Measurements from ENCODE around the gene SCFD1. TPM values are rescaled to one million over a fixed set of nuclear protein-coding genes. Genes with fewer than 3 reads are reported as not detected.

Gene SCFD1
- total and polyA plus RNA-seq, 4 donors, result 24.6 to 82.1 (median 52.6) TPM

GRCh38 chr14:30584058-30584630 lies 38.0 kb upstream of the SCFD1 start:
- Histone ChIP-seq H3K27ac (ENCODE audit: low read depth in 1 of 2, low read length in 2 of 2) (no peak overlapping the region), H3K9me3 (ENCODE audit: control insufficient read depth in 4 of 4, low read length in 3 of 4) (no peaks in the 10 kb centered on the region), H3K4me3 (ENCODE audit: low read depth in 1 of 3, low read length in 3 of 3) (no peak overlapping the region), H3K9ac (ENCODE audit: low read depth in 1 of 2, low read length in 2 of 2) (no peak overlapping the region), H3K36me3 (ENCODE audit: control insufficient read depth in 4 of 4, insufficient read depth in 3 of 4, low read depth in 1 of 4, low read length in 3 of 4) (no peaks in the 10 kb centered on the region), H3K4me1 (ENCODE audit: control insufficient read depth in 4 of 4, insufficient read depth in 4 of 4, low read length in 3 of 4) (no peaks in the 10 kb centered on the region), H3K27me3 (ENCODE audit: control insufficient read depth in 4 of 4, insufficient read depth in 4 of 4, low read length in 3 of 4) (no peaks in the 10 kb centered on the region)
- DNase-seq (ENCODE audit: low spot score), result no peak
- TF ChIP-seq HNF4A (conservative IDR thresholded peaks at IDR 0.05) (no peak), MAX (IDR thresholded peaks at IDR 0.05) (no peak), FOXA2 (IDR thresholded peaks at IDR 0.05) (no peak), ATF3 (IDR thresholded peaks at IDR 0.05) (no peak), JUND (IDR thresholded peaks at IDR 0.05) (no peak), YY1 (IDR thresholded peaks at IDR 0.05) (no peak), NR2F2 (IDR thresholded peaks at IDR 0.05) (no peak), REST (IDR thresholded peaks at IDR 0.05) (no peak)
- TF ChIP-seq, protein P1, sequence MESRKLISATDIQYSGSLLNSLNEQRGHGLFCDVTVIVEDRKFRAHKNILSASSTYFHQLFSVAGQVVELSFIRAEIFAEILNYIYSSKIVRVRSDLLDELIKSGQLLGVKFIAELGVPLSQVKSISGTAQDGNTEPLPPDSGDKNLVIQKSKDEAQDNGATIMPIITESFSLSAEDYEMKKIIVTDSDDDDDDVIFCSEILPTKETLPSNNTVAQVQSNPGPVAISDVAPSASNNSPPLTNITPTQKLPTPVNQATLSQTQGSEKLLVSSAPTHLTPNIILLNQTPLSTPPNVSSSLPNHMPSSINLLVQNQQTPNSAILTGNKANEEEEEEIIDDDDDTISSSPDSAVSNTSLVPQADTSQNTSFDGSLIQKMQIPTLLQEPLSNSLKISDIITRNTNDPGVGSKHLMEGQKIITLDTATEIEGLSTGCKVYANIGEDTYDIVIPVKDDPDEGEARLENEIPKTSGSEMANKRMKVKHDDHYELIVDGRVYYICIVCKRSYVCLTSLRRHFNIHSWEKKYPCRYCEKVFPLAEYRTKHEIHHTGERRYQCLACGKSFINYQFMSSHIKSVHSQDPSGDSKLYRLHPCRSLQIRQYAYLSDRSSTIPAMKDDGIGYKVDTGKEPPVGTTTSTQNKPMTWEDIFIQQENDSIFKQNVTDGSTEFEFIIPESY (IDR thresholded peaks at IDR 0.05), result no peak

GRCh38 chr14:30585204-30585603 lies 36.9 kb upstream of the SCFD1 start:
- Histone ChIP-seq H3K36me3 (ENCODE audit: control insufficient read depth in 4 of 4, insufficient read depth in 3 of 4, low read depth in 1 of 4, low read length in 3 of 4) (peaks cover 0 to 6% (median 0%) of the 10 kb centered on the region in 4 donors), H3K9ac (ENCODE audit: low read depth in 1 of 2, low read length in 2 of 2) (no peak overlapping the region)

More at GRCh38 chr14:30585204-30585603, 36.9 kb upstream of the SCFD1 start:
- Histone ChIP-seq H3K9me3 (ENCODE audit: control insufficient read depth in 4 of 4, low read length in 3 of 4) (no peaks in the 10 kb centered on the region), H3K4me3 (ENCODE audit: low read depth in 1 of 3, low read length in 3 of 3) (no peak overlapping the region), H3K27me3 (ENCODE audit: control insufficient read depth in 4 of 4, insufficient read depth in 4 of 4, low read length in 3 of 4) (no peaks in the 10 kb centered on the region), H3K27ac (ENCODE audit: low read depth in 1 of 2, low read length in 2 of 2) (no peak overlapping the region), H3K4me1 (ENCODE audit: control insufficient read depth in 4 of 4, insufficient read depth in 4 of 4, low read length in 3 of 4) (no peaks in the 10 kb centered on the region)
- no peak for DNase-seq (ENCODE audit: low spot score)
- TF ChIP-seq, protein P2, sequence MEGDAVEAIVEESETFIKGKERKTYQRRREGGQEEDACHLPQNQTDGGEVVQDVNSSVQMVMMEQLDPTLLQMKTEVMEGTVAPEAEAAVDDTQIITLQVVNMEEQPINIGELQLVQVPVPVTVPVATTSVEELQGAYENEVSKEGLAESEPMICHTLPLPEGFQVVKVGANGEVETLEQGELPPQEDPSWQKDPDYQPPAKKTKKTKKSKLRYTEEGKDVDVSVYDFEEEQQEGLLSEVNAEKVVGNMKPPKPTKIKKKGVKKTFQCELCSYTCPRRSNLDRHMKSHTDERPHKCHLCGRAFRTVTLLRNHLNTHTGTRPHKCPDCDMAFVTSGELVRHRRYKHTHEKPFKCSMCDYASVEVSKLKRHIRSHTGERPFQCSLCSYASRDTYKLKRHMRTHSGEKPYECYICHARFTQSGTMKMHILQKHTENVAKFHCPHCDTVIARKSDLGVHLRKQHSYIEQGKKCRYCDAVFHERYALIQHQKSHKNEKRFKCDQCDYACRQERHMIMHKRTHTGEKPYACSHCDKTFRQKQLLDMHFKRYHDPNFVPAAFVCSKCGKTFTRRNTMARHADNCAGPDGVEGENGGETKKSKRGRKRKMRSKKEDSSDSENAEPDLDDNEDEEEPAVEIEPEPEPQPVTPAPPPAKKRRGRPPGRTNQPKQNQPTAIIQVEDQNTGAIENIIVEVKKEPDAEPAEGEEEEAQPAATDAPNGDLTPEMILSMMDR (IDR thresholded peaks at IDR 0.05; ENCODE audit: low read depth, low read length, missing input control), result no peak
- TF ChIP-seq MAX (IDR thresholded peaks at IDR 0.05) (no peak), RAD21 (IDR thresholded peaks at IDR 0.05) (no peak), EGR1 (IDR thresholded peaks at IDR 0.05; ENCODE audit: low read depth in 2 of 2) (no peak), TAF1 (conservative IDR thresholded peaks at IDR 0.05) (no peak), NR2F2 (IDR thresholded peaks at IDR 0.05) (no peak), ATF3 (IDR thresholded peaks at IDR 0.05) (no peak), YY1 (IDR thresholded peaks at IDR 0.05) (no peak), GABPA (IDR thresholded peaks at IDR 0.05 in 1 of 2, conservative IDR thresholded peaks at IDR 0.05 in 1 of 2) (no peak), SP1 (IDR thresholded peaks at IDR 0.05) (no peak)
- TF ChIP-seq, protein P1 (IDR thresholded peaks at IDR 0.05), result no peak
